K562 (cell line): ENCODE data around the gene SRRM5. TPM values are rescaled to one million over a fixed set of nuclear protein-coding genes. Genes with fewer than 3 reads are reported as not detected.

ENCODE experiments used
- ASH1L ChIP-seq: fragments of 450-650 bp; IDR thresholded peaks from 2 replicates; pipeline ENCODE4 v1.6.1; 2018; ENCODE audit warnings: borderline replicate concordance, mild to moderate bottlenecking, low read depth; ENCODE audit not compliant: partially characterized antibody
- CBX3 ChIP-seq, 2 experiments: IDR thresholded peaks; 1 replicate in 1 of 2; 2 replicates in 1 of 2; pipeline ENCODE4 v1.6.1; 2012; ENCODE audit warnings: inconsistent platforms in 2 of 2, low read length in 2 of 2, borderline replicate concordance in 1 of 2, control low read depth in 1 of 2
- CHCHD3 ChIP-seq: fragments of 250-450 bp; sonication (Bioruptor Pico); IDR thresholded peaks from 2 replicates; pipeline ENCODE4 v2.1.2; 2022; ENCODE audit warnings: mild to moderate bottlenecking
- CXXC5 ChIP-seq: fragments of 250-450 bp; sonication (Bioruptor Pico); IDR thresholded peaks from 2 replicates; pipeline ENCODE4 v1.8.0; 2022; ENCODE audit warnings: inconsistent platforms, mild to moderate bottlenecking, moderate library complexity
- DPF2 ChIP-seq: fragments of 450-650 bp; IDR thresholded peaks from 2 replicates; pipeline ENCODE4 v1.6.1; 2016
- GABPB1 ChIP-seq: sonication (generic); formaldehyde crosslinking; IDR thresholded peaks from 2 replicates; pipeline ENCODE4 v1.8.0; 2022; ENCODE audit warnings: mild to moderate bottlenecking, missing genetic modification reagents
- HES1 ChIP-seq: fragments of 450-650 bp; IDR thresholded peaks from 2 replicates; pipeline ENCODE4 v1.6.1; 2016; ENCODE audit warnings: low read depth, mild to moderate bottlenecking, moderate library complexity
- KAT7 ChIP-seq: sonication (generic); formaldehyde crosslinking; IDR thresholded peaks from 2 replicates; pipeline ENCODE4 v1.8.0; 2022; ENCODE audit warnings: missing genetic modification reagents, mild to moderate bottlenecking, borderline replicate concordance
- LEF1 ChIP-seq: fragments of 450-650 bp; IDR thresholded peaks from 2 replicates; pipeline ENCODE4 v1.6.1; 2016; ENCODE audit warnings: mild to moderate bottlenecking
- NR1H2 ChIP-seq: sonication (generic); formaldehyde crosslinking; IDR thresholded peaks from 2 replicates; pipeline ENCODE4 v1.4.0; 2020; ENCODE audit warnings: mild to moderate bottlenecking, missing genetic modification reagents
- PCBP2 ChIP-seq: fragments of 200-400 bp; formaldehyde crosslinking; IDR thresholded peaks from 2 replicates; pipeline ENCODE4 v1.6.1; 2018; ENCODE audit warnings: low read length, low read depth, mild to moderate bottlenecking, moderate library complexity; ENCODE audit not compliant: poor library complexity, severe bottlenecking
- RB1 ChIP-seq: fragments of 450-650 bp; IDR thresholded peaks from 2 replicates; pipeline ENCODE4 v1.6.1; 2017; ENCODE audit warnings: low read depth, mild to moderate bottlenecking
- RBFOX2 ChIP-seq: fragments of 200-400 bp; formaldehyde crosslinking; IDR thresholded peaks from 2 replicates; pipeline ENCODE4 v1.6.1; 2017; ENCODE audit warnings: low read depth, mild to moderate bottlenecking, low read length, moderate library complexity
- SRSF3 ChIP-seq: fragments of 200-400 bp; formaldehyde crosslinking; IDR thresholded peaks from 2 replicates; pipeline ENCODE4 v1.6.1; 2016; ENCODE audit warnings: mild to moderate bottlenecking, low read length, moderate library complexity; ENCODE audit not compliant: insufficient read depth
- STAT5A ChIP-seq: IDR thresholded peaks from 2 replicates; pipeline ENCODE4 v1.6.1; 2012; ENCODE audit warnings: low read length, inconsistent platforms, borderline replicate concordance
- TFE3 ChIP-seq: fragments of 450-650 bp; formaldehyde crosslinking; IDR thresholded peaks from 2 replicates; pipeline ENCODE4 v1.4.0; 2020; ENCODE audit warnings: mild to moderate bottlenecking, mixed read lengths
- XRCC3 ChIP-seq: fragments of 450-650 bp; IDR thresholded peaks from 2 replicates; pipeline ENCODE4 v1.6.1; 2017; ENCODE audit warnings: mild to moderate bottlenecking, moderate library complexity
- XRCC4 ChIP-seq: IDR thresholded peaks from one replicate; pipeline ENCODE4 v1.6.1; 2011; ENCODE audit not compliant: insufficient read depth, insufficient read length; ENCODE audit errors: extremely low read depth
- ZNF395 ChIP-seq: fragments of 200-800 bp; sonication (Bioruptor generic); IDR thresholded peaks from 2 replicates; pipeline ENCODE4 v1.6.1; 2017; ENCODE audit warnings: missing genetic modification characterization, missing compliant biosample characterization
- ZNF764 ChIP-seq: fragments of 250-450 bp; sonication (Bioruptor Pico); IDR thresholded peaks from 2 replicates; pipeline ENCODE4 v1.4.0; 2020; ENCODE audit warnings: low read depth, mild to moderate bottlenecking, moderate library complexity
- ZNF766 ChIP-seq: fragments of 200-800 bp; sonication (Bioruptor generic); conservative IDR thresholded peaks from 2 replicates; pipeline ENCODE4 v1.6.1; 2016; ENCODE audit warnings: missing genetic modification characterization, missing compliant biosample characterization
- polyA plus RNA-seq, 8 experiments: library from polyadenylated mRNA; depleted of rRNA in 4 of 8; stranded (reverse) in 5 of 8; unstranded in 3 of 8; fragments of >200 nt; fragmentation: Nextera tagmentation in 2 of 8; fragmentation: Illumina TruSeq in 1 of 8; extraction: Ambion mirVana in 2 of 8; extraction: Trizol in 1 of 8; gene quantifications; 2 replicates each; pipeline versions ENCODE4 v1.2.1 to v1.2.3, GENCODE V29; 2011 to 2014; ENCODE audit warnings: inconsistent platforms in 1 of 8, missing spikeins in 1 of 8
- total RNA-seq, 7 experiments: library from RNA; depleted of rRNA in 6 of 7; stranded (reverse); fragments of >200 nt in 6 of 7; fragmentation: Illumina TruSeq in 2 of 7; extraction: Trizol in 2 of 7; gene quantifications; 2 replicates each; pipeline versions ENCODE4 v1.2.1 to v1.2.3, GENCODE V29; 2011 to 2021; ENCODE audit warnings: low replicate concordance in 1 of 7
- TF ChIP-seq, protein P1 (sequence below), 3 experiments: IDR thresholded peaks in 2 of 3; conservative IDR thresholded peaks in 1 of 3; 2 replicates each; pipeline ENCODE4 v1.5.1; 2011 to 2012; ENCODE audit warnings: low read length in 3 of 3, mild to moderate bottlenecking in 3 of 3, control low read depth in 2 of 3, improper control_type of control experiment in 1 of 3, inconsistent platforms in 1 of 3, low read depth in 1 of 3, mixed read lengths in 1 of 3, moderate library complexity in 1 of 3; ENCODE audit not compliant: insufficient read depth in 2 of 3
- TF ChIP-seq, protein P2 (sequence below): fragments of 250-450 bp; sonication (Bioruptor Pico); IDR thresholded peaks from 2 replicates; pipeline ENCODE4 v1.8.0; 2021; ENCODE audit warnings: moderate library complexity, mild to moderate bottlenecking, inconsistent platforms

Gene SRRM5
- total and polyA plus RNA-seq, 9 of the 15 experiments (the other 6 are each of a cell fraction or from before 2014, with no cell fraction given): 0.09 to 0.45 (median 0.18) TPM; not detected in 2

GRCh38 chr19:43594710-43595604 lies 16.9 kb upstream of the SRRM5 start (continued):
- TF ChIP-seq, protein P1, sequence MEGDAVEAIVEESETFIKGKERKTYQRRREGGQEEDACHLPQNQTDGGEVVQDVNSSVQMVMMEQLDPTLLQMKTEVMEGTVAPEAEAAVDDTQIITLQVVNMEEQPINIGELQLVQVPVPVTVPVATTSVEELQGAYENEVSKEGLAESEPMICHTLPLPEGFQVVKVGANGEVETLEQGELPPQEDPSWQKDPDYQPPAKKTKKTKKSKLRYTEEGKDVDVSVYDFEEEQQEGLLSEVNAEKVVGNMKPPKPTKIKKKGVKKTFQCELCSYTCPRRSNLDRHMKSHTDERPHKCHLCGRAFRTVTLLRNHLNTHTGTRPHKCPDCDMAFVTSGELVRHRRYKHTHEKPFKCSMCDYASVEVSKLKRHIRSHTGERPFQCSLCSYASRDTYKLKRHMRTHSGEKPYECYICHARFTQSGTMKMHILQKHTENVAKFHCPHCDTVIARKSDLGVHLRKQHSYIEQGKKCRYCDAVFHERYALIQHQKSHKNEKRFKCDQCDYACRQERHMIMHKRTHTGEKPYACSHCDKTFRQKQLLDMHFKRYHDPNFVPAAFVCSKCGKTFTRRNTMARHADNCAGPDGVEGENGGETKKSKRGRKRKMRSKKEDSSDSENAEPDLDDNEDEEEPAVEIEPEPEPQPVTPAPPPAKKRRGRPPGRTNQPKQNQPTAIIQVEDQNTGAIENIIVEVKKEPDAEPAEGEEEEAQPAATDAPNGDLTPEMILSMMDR (IDR thresholded peaks at IDR 0.05 in 2 of 3, conservative IDR thresholded peaks at IDR 0.05 in 1 of 3; ENCODE audit: insufficient read depth in 2 of 3, low read depth in 1 of 3, low read length in 3 of 3): peak; percentile 89 to 94 (median 92)
- TF ChIP-seq STAT5A (no peak), NR1H2 (CRISPR knock-in tag) (no peak), XRCC4 (no peak), ASH1L (no peak), XRCC3 (no peak), ZNF766 (CRISPR knock-in tag) (no peak), ZNF764 (CRISPR knock-in tag) (no peak), TFE3 (no peak), CBX3 (IDR thresholded peaks at IDR 0.05; ENCODE audit: borderline replicate concordance in 1 of 2, low read length in 2 of 2) (no peak), CXXC5 (peak; percentile 24; the same call in 1 of the 2 replicates), RBFOX2 (peak; percentile 76), KAT7 (no peak), HES1 (no peak), GABPB1 (peak; percentile 70), RB1 (peak; percentile 56; the same call in 1 of the 2 replicates), ZNF395 (CRISPR knock-in tag) (no peak), PCBP2 (no peak), CHCHD3 (CRISPR knock-in tag) (no peak), LEF1 (no peak), SRSF3 (no peak), DPF2 (no peak)
- TF ChIP-seq, protein P2, sequence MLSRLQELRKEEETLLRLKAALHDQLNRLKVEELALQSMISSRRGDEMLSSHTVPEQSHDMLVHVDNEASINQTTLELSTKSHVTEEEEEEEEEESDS (CRISPR knock-in tag): no peak
